K562 (cell line): Measurements from ENCODE around the gene FERMT3. TPM values are rescaled to one million over a fixed set of nuclear protein-coding genes. Genes with fewer than 3 reads are reported as not detected.

Experiments used
- CBFA2T3 ChIP-seq: fragments of 450-650 bp; IDR thresholded peaks from 2 replicates; pipeline ENCODE4 v1.6.1; 2017
- CBX3 ChIP-seq, 2 experiments: IDR thresholded peaks; 1 replicate in 1 of 2; 2 replicates in 1 of 2; pipeline ENCODE4 v1.6.1; 2012; ENCODE audit warnings: inconsistent platforms in 2 of 2, low read length in 2 of 2, borderline replicate concordance in 1 of 2, control low read depth in 1 of 2
- ELF1 ChIP-seq: fragments of 200-800 bp; sonication (Bioruptor generic); IDR thresholded peaks from 2 replicates; pipeline ENCODE4 v1.6.1; 2016; ENCODE audit warnings: missing genetic modification characterization, missing compliant biosample characterization
- FOXK1 ChIP-seq: sonication (generic); formaldehyde crosslinking; IDR thresholded peaks from 2 replicates; pipeline ENCODE4 v1.8.0; 2022; ENCODE audit warnings: missing genetic modification reagents, mild to moderate bottlenecking, borderline replicate concordance
- HDAC2 ChIP-seq: fragments of 450-650 bp; IDR thresholded peaks from 2 replicates; pipeline ENCODE4 v1.6.1; 2016; ENCODE audit warnings: mild to moderate bottlenecking
- RBM14 ChIP-seq: fragments of 200-400 bp; formaldehyde crosslinking; IDR thresholded peaks from 2 replicates; pipeline ENCODE4 v1.6.1; 2018; ENCODE audit warnings: low read depth, mild to moderate bottlenecking, low read length, moderate library complexity, borderline replicate concordance; ENCODE audit not compliant: insufficient read depth
- RNF2 ChIP-seq: sonication (generic); IDR thresholded peaks from 2 replicates; pipeline ENCODE4 v1.6.1; 2016
- SIN3A ChIP-seq, 2 experiments: fragments of 150-350 bp in 1 of 2; IDR thresholded peaks; 2 replicates each; pipeline ENCODE4 v1.6.1; 2011 to 2016; ENCODE audit warnings: borderline replicate concordance in 2 of 2, low read depth in 2 of 2, low read length in 2 of 2, mild to moderate bottlenecking in 2 of 2, moderate library complexity in 2 of 2; ENCODE audit not compliant: control insufficient read depth in 1 of 2
- TARDBP ChIP-seq: fragments of 450-650 bp; IDR thresholded peaks from 2 replicates; pipeline ENCODE4 v1.6.1; 2016
- TSC22D4 ChIP-seq: fragments of 450-650 bp; IDR thresholded peaks from 2 replicates; pipeline ENCODE4 v1.6.1; 2016; ENCODE audit warnings: missing genetic modification characterization, missing biosample characterization, control low read depth
- ZNF436 ChIP-seq: fragments of 250-450, 450-650 bp; sonication (Bioruptor Pico); formaldehyde crosslinking; IDR thresholded peaks from 2 replicates; pipeline ENCODE4 v1.7.0; 2020; ENCODE audit warnings: mild to moderate bottlenecking
- ZNF584 ChIP-seq: fragments of 200-800 bp; sonication (Bioruptor generic); IDR thresholded peaks from 2 replicates; pipeline ENCODE4 v1.6.1; 2016; ENCODE audit warnings: low read depth, mild to moderate bottlenecking, missing genetic modification characterization, missing compliant biosample characterization
- polyA plus RNA-seq, 8 experiments: library from polyadenylated mRNA; depleted of rRNA in 4 of 8; stranded (reverse) in 5 of 8; unstranded in 3 of 8; fragments of >200 nt; fragmentation: Nextera tagmentation in 2 of 8; fragmentation: Illumina TruSeq in 1 of 8; extraction: Ambion mirVana in 2 of 8; extraction: Trizol in 1 of 8; gene quantifications; 2 replicates each; pipeline versions ENCODE4 v1.2.1 to v1.2.3, GENCODE V29; 2011 to 2014; ENCODE audit warnings: inconsistent platforms in 1 of 8, missing spikeins in 1 of 8
- total RNA-seq, 7 experiments: library from RNA; depleted of rRNA in 6 of 7; stranded (reverse); fragments of >200 nt in 6 of 7; fragmentation: Illumina TruSeq in 2 of 7; extraction: Trizol in 2 of 7; gene quantifications; 2 replicates each; pipeline versions ENCODE4 v1.2.1 to v1.2.3, GENCODE V29; 2011 to 2021; ENCODE audit warnings: low replicate concordance in 1 of 7
- TF ChIP-seq, protein P1 (sequence below), 2 experiments: fragments of 450-650 bp in 1 of 2; sonication (generic) in 1 of 2; formaldehyde crosslinking in 1 of 2; IDR thresholded peaks; 2 replicates each; pipeline versions ENCODE4 v1.7.1 to v1.9.0; 2016 to 2022; ENCODE audit warnings: inconsistent platforms in 1 of 2, mild to moderate bottlenecking in 1 of 2, missing genetic modification reagents in 1 of 2
- TF ChIP-seq, protein P2 (sequence below): fragments of 450-650 bp; IDR thresholded peaks from 2 replicates; pipeline ENCODE4 v1.6.1; 2016; ENCODE audit warnings: antibody characterized with exemption
- TF ChIP-seq, protein P3 (sequence below): fragments of 450-650 bp; formaldehyde crosslinking; IDR thresholded peaks from 2 replicates; pipeline ENCODE4 v1.4.0; 2020; ENCODE audit warnings: mild to moderate bottlenecking, moderate library complexity

The FERMT3 gene
- total and polyA plus RNA-seq, 9 of the 15 experiments (the other 6 are each of a cell fraction or from before 2014, with no cell fraction given): 3.2 to 275 (median 79.7) TPM

GRCh38 chr11:64207256-64208085 is 950 bp downstream of the FERMT3 start (continued):
- TF ChIP-seq, protein P1, sequence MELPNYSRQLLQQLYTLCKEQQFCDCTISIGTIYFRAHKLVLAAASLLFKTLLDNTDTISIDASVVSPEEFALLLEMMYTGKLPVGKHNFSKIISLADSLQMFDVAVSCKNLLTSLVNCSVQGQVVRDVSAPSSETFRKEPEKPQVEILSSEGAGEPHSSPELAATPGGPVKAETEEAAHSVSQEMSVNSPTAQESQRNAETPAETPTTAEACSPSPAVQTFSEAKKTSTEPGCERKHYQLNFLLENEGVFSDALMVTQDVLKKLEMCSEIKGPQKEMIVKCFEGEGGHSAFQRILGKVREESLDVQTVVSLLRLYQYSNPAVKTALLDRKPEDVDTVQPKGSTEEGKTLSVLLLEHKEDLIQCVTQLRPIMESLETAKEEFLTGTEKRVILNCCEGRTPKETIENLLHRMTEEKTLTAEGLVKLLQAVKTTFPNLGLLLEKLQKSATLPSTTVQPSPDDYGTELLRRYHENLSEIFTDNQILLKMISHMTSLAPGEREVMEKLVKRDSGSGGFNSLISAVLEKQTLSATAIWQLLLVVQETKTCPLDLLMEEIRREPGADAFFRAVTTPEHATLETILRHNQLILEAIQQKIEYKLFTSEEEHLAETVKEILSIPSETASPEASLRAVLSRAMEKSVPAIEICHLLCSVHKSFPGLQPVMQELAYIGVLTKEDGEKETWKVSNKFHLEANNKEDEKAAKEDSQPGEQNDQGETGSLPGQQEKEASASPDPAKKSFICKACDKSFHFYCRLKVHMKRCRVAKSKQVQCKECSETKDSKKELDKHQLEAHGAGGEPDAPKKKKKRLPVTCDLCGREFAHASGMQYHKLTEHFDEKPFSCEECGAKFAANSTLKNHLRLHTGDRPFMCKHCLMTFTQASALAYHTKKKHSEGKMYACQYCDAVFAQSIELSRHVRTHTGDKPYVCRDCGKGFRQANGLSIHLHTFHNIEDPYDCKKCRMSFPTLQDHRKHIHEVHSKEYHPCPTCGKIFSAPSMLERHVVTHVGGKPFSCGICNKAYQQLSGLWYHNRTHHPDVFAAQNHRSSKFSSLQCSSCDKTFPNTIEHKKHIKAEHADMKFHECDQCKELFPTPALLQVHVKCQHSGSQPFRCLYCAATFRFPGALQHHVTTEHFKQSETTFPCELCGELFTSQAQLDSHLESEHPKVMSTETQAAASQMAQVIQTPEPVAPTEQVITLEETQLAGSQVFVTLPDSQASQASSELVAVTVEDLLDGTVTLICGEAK (IDR thresholded peaks at IDR 0.05): peak; percentile 77
- TF ChIP-seq, protein P1 (CRISPR knock-in tag; IDR thresholded peaks at IDR 0.05): no peak
- 0 out of 2 replicates have a peak, but pooled peaks have one; percentile 29 for TF ChIP-seq ZNF584 (CRISPR knock-in tag)
- TF ChIP-seq, protein P2, sequence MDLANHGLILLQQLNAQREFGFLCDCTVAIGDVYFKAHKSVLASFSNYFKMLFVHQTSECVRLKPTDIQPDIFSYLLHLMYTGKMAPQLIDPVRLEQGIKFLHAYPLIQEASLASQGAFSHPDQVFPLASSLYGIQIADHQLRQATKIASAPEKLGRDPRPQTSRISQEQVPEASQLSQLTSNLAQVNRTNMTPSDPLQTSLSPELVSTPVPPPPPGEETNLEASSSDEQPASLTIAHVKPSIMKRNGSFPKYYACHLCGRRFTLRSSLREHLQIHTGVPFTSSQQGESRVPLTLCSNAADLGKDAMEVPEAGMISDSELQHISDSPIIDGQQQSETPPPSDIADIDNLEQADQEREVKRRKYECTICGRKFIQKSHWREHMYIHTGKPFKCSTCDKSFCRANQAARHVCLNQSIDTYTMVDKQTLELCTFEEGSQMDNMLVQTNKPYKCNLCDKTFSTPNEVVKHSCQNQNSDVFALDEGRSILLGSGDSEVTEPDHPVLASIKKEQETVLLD: peak; percentile 39; the same call in 1 of the 2 replicates
- TF ChIP-seq, protein P3, sequence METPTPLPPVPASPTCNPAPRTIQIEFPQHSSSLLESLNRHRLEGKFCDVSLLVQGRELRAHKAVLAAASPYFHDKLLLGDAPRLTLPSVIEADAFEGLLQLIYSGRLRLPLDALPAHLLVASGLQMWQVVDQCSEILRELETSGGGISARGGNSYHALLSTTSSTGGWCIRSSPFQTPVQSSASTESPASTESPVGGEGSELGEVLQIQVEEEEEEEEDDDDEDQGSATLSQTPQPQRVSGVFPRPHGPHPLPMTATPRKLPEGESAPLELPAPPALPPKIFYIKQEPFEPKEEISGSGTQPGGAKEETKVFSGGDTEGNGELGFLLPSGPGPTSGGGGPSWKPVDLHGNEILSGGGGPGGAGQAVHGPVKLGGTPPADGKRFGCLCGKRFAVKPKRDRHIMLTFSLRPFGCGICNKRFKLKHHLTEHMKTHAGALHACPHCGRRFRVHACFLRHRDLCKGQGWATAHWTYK (CRISPR knock-in tag): peak; percentile 50; the same call in 1 of the 2 replicates
- TF ChIP-seq HDAC2: peak; percentile 82; the same call in 1 of the 2 replicates
- peak; percentile 89 for TF ChIP-seq RNF2
- no peak for TF ChIP-seq RBM14
- TF ChIP-seq TSC22D4 (tag): no peak
- TF ChIP-seq SIN3A (IDR thresholded peaks at IDR 0.05; ENCODE audit: borderline replicate concordance in 2 of 2, control insufficient read depth in 1 of 2, low read depth in 2 of 2, low read length in 2 of 2): peak; percentile 52 to 93; a peak in 2 of 4 replicates
- TF ChIP-seq ELF1: peak; percentile 89
- TF ChIP-seq TARDBP: no peak
- TF ChIP-seq FOXK1 (CRISPR knock-in tag): no peak; the same call in 1 of the 2 replicates
- peak; percentile 84 for TF ChIP-seq CBFA2T3
- TF ChIP-seq ZNF436 (CRISPR knock-in tag): no peak
- 0 out of 3 replicates have a peak, but pooled peaks of 1 of the 2 experiments have one; percentile 17 for TF ChIP-seq CBX3 (IDR thresholded peaks at IDR 0.05; ENCODE audit: borderline replicate concordance in 1 of 2, low read length in 2 of 2)
